22Rv1 (cell line): ENCODE measurements around the gene CD151.
A peak's percentile ranks its signal among the peaks of the same experiment; 100 is the strongest.

Source experiments
- ZFX ChIP-seq: fragments of 450-650 bp; IDR thresholded peaks from 2 replicates; pipeline ENCODE4 v1.6.1; 2017; ENCODE audit warnings: antibody characterized with exemption, borderline replicate concordance
- TF ChIP-seq, protein P1 (sequence below): fragments of 450-650 bp; IDR thresholded peaks from 2 replicates; pipeline ENCODE4 v1.5.1; 2017; ENCODE audit warnings: mild to moderate bottlenecking

DNA sequence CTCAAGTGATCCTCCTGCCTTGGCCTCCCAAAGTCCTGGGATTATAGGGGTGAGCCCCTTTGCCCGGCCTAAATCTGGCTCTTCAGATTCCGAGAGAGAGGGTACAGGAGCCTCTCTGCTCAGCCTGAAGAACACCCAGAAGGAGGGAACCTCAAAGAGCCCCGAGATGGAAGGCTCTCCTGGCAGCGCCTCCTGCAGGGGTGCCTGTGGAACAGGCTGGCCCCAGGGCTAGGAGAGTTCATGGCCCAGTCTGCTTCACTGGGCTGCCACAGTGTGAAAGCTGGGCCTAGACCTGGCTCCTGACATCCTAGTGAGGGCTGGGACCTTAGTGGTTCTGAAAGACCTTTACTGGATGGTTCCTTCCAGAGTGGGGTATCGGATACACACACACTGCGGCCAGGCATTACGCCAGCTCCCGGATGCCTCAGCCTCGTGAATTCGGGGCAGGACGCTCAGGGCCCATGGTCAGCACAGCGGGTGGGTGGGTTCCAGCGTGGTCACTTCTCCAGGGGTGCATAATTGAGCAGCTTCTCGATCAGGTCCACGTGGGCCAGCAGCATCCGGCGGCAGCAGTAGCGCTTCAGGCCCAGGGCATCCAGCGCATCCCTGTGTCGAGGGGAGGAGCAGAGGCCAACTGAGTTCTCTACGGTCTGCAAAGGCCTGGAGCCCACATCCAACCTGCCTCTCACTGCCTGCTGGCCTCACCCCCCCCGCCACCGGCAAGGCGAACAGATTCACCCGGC, 7.3 kb downstream of the CD151 start:
- TF ChIP-seq, protein P1, sequence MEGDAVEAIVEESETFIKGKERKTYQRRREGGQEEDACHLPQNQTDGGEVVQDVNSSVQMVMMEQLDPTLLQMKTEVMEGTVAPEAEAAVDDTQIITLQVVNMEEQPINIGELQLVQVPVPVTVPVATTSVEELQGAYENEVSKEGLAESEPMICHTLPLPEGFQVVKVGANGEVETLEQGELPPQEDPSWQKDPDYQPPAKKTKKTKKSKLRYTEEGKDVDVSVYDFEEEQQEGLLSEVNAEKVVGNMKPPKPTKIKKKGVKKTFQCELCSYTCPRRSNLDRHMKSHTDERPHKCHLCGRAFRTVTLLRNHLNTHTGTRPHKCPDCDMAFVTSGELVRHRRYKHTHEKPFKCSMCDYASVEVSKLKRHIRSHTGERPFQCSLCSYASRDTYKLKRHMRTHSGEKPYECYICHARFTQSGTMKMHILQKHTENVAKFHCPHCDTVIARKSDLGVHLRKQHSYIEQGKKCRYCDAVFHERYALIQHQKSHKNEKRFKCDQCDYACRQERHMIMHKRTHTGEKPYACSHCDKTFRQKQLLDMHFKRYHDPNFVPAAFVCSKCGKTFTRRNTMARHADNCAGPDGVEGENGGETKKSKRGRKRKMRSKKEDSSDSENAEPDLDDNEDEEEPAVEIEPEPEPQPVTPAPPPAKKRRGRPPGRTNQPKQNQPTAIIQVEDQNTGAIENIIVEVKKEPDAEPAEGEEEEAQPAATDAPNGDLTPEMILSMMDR = peak; percentile 53
- no peak for TF ChIP-seq ZFX
